Loucy (cell line): ENCODE data around the gene C2CD5.
A peak's percentile ranks its signal among the peaks of the same experiment; 100 is the strongest.
"Not testable (repeated sequence)": the region's sequence is repeated elsewhere in the genome, so short reads cannot be mapped to it uniquely, and the experiment has no call there.

ENCODE experiments used
- H2AFZ ChIP-seq: fragments of 200-600 bp; sonication (generic); 2 replicates; pipeline ENCODE4 v1.6.0; 2016; ENCODE audit warnings: antibody characterized with exemption, mild to moderate bottlenecking, low read length, moderate library complexity
- H3F3A ChIP-seq: fragments of 200-600 bp; 2 replicates; pipeline ENCODE4 v1.6.0; 2016; ENCODE audit warnings: antibody characterized with exemption, low read depth, mild to moderate bottlenecking
- H3K27me3 ChIP-seq: fragments of 200-600 bp; sonication (generic); 2 replicates; pipeline ENCODE4 v1.6.1; 2014; ENCODE audit warnings: low read length, mild to moderate bottlenecking; ENCODE audit not compliant: insufficient read depth, poor library complexity, severe bottlenecking
- H3K36me3 ChIP-seq: fragments of 200-600 bp; sonication (generic); 2 replicates; pipeline ENCODE4 v1.6.1; 2016; ENCODE audit warnings: low read length; ENCODE audit not compliant: insufficient read depth
- H3K4me1 ChIP-seq: fragments of 200-600 bp; sonication (generic); 2 replicates; pipeline ENCODE4 v1.5.1; 2014; ENCODE audit warnings: low read length, mild to moderate bottlenecking; ENCODE audit not compliant: insufficient read depth, poor library complexity, severe bottlenecking
- H3K4me2 ChIP-seq: fragments of 200-600 bp; sonication (generic); 2 replicates; pipeline ENCODE4 v1.6.0; 2014; ENCODE audit warnings: antibody characterized with exemption, low read length, low read depth, mild to moderate bottlenecking; ENCODE audit not compliant: poor library complexity, severe bottlenecking
- H3K4me3 ChIP-seq: fragments of 200-600 bp; sonication (generic); 2 replicates; pipeline ENCODE4 v1.5.1; 2014; ENCODE audit warnings: low read length, mild to moderate bottlenecking, mixed read lengths; ENCODE audit not compliant: poor library complexity, severe bottlenecking
- H3K79me2 ChIP-seq: fragments of 200-600 bp; sonication (generic); 2 replicates; pipeline ENCODE4 v1.6.1; 2014; ENCODE audit warnings: low read length; ENCODE audit not compliant: insufficient read depth
- H3K9ac ChIP-seq: fragments of 200-600 bp; sonication (generic); 2 replicates; pipeline ENCODE4 v1.6.0; 2014; ENCODE audit warnings: mild to moderate bottlenecking, low read depth, low read length, moderate library complexity; ENCODE audit not compliant: poor library complexity, severe bottlenecking
- H3K9me2 ChIP-seq: fragments of 200-600 bp; sonication (generic); replicated peaks from 2 replicates; pipeline ENCODE4 v1.6.1; 2016; ENCODE audit warnings: low read depth, low read length, mixed read lengths
- H3K9me3 ChIP-seq: fragments of 200-600 bp; sonication (generic); 2 replicates; pipeline ENCODE4 v1.6.1; 2014; ENCODE audit warnings: mild to moderate bottlenecking, antibody characterized with exemption, low read length, low read depth; ENCODE audit not compliant: insufficient read depth
- H4K20me1 ChIP-seq: fragments of 200-600 bp; sonication (generic); 2 replicates; pipeline ENCODE4 v1.6.0; 2014; ENCODE audit warnings: antibody characterized with exemption, low read length, mild to moderate bottlenecking; ENCODE audit not compliant: insufficient read depth, poor library complexity, severe bottlenecking
- EZH2phosphoT487 ChIP-seq: fragments of 200-600 bp; IDR thresholded peaks from 2 replicates; pipeline ENCODE4 v1.6.1; 2018; ENCODE audit warnings: antibody characterized with exemption, mild to moderate bottlenecking, moderate library complexity, borderline replicate concordance
- TF ChIP-seq, protein P1 (sequence below): fragments of 200-600 bp; sonication (generic); conservative IDR thresholded peaks from 2 replicates; pipeline ENCODE4 v1.5.1; 2014; ENCODE audit warnings: mild to moderate bottlenecking, antibody characterized with exemption, low read length

The C2CD5 gene

DNA sequence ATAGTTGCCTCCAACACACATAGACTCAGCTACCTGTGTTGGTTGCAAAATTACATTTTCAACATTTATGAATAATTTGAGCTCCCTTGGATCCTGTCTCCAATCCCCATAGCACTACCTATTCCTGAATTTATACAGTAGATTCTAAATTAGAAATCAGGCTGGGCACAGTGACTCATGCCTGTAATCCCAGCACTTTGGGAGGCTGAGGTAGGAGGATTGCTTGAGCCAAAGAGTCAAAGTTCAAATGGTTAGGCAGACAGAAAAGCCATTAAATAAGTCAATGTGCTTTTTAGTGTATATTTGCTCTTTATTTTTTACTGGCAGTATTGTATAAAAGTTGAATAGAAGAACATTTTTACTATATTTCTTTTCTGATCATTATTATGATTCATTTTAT is 24.9 kb upstream of the C2CD5 start:
- Histone ChIP-seq H3K4me1 (no peaks in the 10 kb centered on the region), H3K79me2 (no peaks in the 10 kb centered on the region), H3F3A (no peaks in the 10 kb centered on the region), H3K9me2 (no peaks in the 10 kb centered on the region), H4K20me1 (no peaks in the 10 kb centered on the region), H3K9ac (no peak overlapping the region), H2AFZ (no peak overlapping the region), H3K36me3 (no peaks in the 10 kb centered on the region), H3K27me3 (no peaks in the 10 kb centered on the region), H3K4me2 (no peak overlapping the region), H3K9me3 (no peaks in the 10 kb centered on the region), H3K4me3 (no peak overlapping the region)
- no peak for TF ChIP-seq EZH2phosphoT487
- TF ChIP-seq, protein P1, sequence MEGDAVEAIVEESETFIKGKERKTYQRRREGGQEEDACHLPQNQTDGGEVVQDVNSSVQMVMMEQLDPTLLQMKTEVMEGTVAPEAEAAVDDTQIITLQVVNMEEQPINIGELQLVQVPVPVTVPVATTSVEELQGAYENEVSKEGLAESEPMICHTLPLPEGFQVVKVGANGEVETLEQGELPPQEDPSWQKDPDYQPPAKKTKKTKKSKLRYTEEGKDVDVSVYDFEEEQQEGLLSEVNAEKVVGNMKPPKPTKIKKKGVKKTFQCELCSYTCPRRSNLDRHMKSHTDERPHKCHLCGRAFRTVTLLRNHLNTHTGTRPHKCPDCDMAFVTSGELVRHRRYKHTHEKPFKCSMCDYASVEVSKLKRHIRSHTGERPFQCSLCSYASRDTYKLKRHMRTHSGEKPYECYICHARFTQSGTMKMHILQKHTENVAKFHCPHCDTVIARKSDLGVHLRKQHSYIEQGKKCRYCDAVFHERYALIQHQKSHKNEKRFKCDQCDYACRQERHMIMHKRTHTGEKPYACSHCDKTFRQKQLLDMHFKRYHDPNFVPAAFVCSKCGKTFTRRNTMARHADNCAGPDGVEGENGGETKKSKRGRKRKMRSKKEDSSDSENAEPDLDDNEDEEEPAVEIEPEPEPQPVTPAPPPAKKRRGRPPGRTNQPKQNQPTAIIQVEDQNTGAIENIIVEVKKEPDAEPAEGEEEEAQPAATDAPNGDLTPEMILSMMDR, result no peak

DNA sequence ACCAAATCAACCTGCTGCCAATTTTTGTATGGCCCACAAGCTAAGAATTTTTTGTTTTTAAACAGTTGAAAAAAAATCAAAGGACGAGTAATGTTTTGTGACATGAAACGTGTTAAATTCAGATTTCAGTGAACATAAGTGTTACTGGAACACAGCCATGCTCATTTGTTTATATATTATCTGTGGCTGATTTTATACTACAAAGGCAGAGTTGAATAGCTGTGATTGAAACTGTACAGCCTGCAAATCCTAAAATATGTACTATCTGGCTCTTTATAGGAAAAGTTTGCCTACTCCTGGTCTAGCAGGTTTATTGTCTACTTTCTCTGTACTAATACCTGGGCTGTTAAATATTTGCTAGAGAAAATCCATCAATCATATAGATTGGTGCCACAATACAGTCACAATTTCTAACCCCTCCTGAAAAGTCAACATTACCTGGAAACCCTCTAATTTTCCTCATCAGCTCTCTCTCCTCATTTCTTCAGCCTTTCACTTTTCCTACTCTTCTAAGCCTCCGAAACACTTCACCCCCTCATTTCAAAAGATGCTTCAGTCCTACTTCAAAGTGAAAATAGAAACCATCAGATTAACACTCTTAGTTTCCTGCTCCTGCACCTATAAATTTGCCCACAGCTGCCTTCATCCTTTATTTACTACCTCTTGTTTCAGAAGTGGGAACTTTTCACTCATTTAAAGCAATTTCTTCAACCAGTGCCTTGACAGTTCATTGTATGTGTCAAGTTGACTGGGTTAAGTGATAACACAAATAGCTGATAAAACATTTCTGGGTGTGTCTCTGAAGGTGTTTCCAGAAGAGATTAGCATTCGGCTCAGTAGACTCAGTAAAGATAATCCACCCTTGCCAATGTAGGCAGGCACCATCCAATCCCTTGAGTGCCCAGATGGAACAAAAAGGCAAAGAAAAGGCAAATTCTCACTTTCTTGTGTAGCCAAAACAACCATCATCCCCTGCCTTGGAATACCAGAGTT is 18.0 kb upstream of the C2CD5 start:
- no peaks in the 10 kb centered on the region for H3K9me3 ChIP-seq
- no peak overlapping the region for H3K4me3 ChIP-seq
- H3K27me3 ChIP-seq, result no peaks in the 10 kb centered on the region
- no peaks in the 10 kb centered on the region for H3K79me2 ChIP-seq
- TF ChIP-seq EZH2phosphoT487, result no peak
- TF ChIP-seq, protein P1, result no peak
- no peaks in the 10 kb centered on the region for H3F3A ChIP-seq
- no peaks in the 10 kb centered on the region for H3K36me3 ChIP-seq
- H3K4me2 ChIP-seq, result peak overlapping the region; percentile 32
- no peaks in the 10 kb centered on the region for H4K20me1 ChIP-seq
- no peaks in the 10 kb centered on the region for H3K9me2 ChIP-seq
- no peak overlapping the region for H2AFZ ChIP-seq
- no peak overlapping the region for H3K9ac ChIP-seq
- H3K4me1 ChIP-seq, result peaks cover 13% of the 10 kb centered on the region

DNA sequence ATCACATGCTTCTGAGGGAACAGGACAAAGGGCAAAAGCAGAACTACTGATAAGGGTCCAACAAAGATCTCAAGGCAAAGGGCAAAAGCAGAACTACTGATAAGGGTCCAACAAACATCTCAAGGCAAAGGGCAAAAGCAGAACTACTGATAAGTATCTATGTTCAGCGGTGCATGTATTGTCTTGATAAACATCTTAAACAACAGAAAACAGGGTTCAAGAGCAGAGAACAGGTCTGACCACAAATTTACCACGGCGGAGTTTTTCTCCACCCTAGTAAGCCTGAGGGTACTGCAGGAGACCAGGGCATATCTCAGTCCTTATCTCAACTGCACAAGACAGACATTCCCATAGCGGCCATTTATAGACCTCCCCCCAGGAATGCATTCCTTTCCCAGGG is 10.4 kb upstream of the C2CD5 start:
- H4K20me1 ChIP-seq, H3F3A ChIP-seq, H3K36me3 ChIP-seq, H3K79me2 ChIP-seq, H3K27me3 ChIP-seq, H3K9ac ChIP-seq, H3K4me1 ChIP-seq, H3K9me3 ChIP-seq, H2AFZ ChIP-seq, H3K4me3 ChIP-seq, H3K9me2 ChIP-seq, H3K4me2 ChIP-seq: not testable (repeated sequence)

DNA sequence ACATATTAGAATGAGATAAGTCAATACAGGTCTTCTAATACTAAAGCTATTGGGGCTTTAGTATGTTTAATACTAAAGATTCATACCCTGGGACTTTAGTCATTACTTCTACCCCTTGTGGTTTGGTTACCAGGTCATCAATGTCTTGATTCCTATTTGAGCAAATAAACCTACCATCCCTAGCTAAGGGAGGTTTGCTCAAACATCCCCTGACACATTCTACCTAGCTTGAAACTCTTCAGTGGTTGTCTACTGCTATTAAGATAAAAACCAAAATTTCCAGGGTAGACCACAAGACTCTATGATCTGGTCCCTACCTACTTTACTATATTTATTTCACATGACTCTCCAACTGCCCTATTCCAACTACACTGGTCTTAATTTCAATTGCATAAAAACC is 7.3 kb upstream of the C2CD5 start:
- Histone ChIP-seq H3K9me2 (no peaks in the 10 kb centered on the region), H3K79me2 (no peaks in the 10 kb centered on the region), H2AFZ (no peak overlapping the region), H3K9ac (no peak overlapping the region), H3K9me3 (0 out of 2 replicates have a peak, but pooled peaks cover 3% of the 10 kb centered on the region), H3K27me3 (no peaks in the 10 kb centered on the region), H3K4me3 (no peak overlapping the region), H3K4me1 (peaks cover 3% of the 10 kb centered on the region), H3K36me3 (no peaks in the 10 kb centered on the region), H3K4me2 (no peak overlapping the region), H3F3A (no peaks in the 10 kb centered on the region), H4K20me1 (no peaks in the 10 kb centered on the region)
- TF ChIP-seq, protein P1, result no peak
- no peak for TF ChIP-seq EZH2phosphoT487
